Lower lobe of right lung (tissue), 2 donors: ENCODE data around the gene TMEM132C. TPM values are rescaled to one million over a fixed set of nuclear protein-coding genes. Genes with fewer than 3 reads are reported as not detected.

Source experiments
- ATAC-seq, 2 donors: fragments of 200-7000 bp; cut with Tn5 transposase; one replicate each; pipeline ENCODE4 v1.9.1; 2020 to 2022; ENCODE audit warnings: mild to moderate bottlenecking in 2 of 2, moderate library complexity in 2 of 2
- DNase-seq: peaks from one replicate; pipeline ENCODE4 v3.0.0-alpha.2; 2020
- H3K27ac ChIP-seq: fragments of 200-600 bp; one replicate; pipeline ENCODE4 v1.8.0; 2022
- H3K27me3 ChIP-seq: fragments of 200-600 bp; one replicate; pipeline ENCODE4 v1.8.0; 2022; ENCODE audit warnings: low read depth
- H3K36me3 ChIP-seq: fragments of 200-600 bp; one replicate; pipeline ENCODE4 v1.8.0; 2022; ENCODE audit warnings: mild to moderate bottlenecking
- H3K4me1 ChIP-seq: fragments of 200-600 bp; one replicate; pipeline ENCODE4 v1.8.0; 2022
- H3K4me3 ChIP-seq: fragments of 200-600 bp; one replicate; pipeline ENCODE4 v1.8.0; 2022; ENCODE audit warnings: mild to moderate bottlenecking
- H3K9me3 ChIP-seq: fragments of 200-600 bp; one replicate; pipeline ENCODE4 v1.8.0; 2022
- CTCF ChIP-seq: fragments of 200-600 bp; IDR thresholded peaks from one replicate; pipeline ENCODE4 v1.8.0; 2022; ENCODE audit warnings: antibody characterized with exemption, mild to moderate bottlenecking
- intact Hi-C: fragments of 100-400 bp; cut with DNase I; formaldehyde crosslinking; loops from one replicate; pipeline ENCODE4 v1.11.0; 2022
- total RNA-seq: library from RNA; stranded (reverse); fragmentation: NEBNext Ultra II Directional; extraction: Animal tissue kit (Norgen Biotek cat#: 25700); gene quantifications from one replicate; pipeline ENCODE4 v1.2.1, GENCODE V29; 2021
- donor health status: DM: no; HTN: yes; CAD: no; lungs with severe emphysema.

TMEM132C gene
- total RNA-seq, 1 donor from 2014 or later: 1.6 TPM

- Histone ChIP-seq H3K27me3 (no peaks in the 10 kb centered on the region), H3K4me3 (no peak overlapping the region), H3K27ac (no peak overlapping the region), H3K9me3 (no peaks in the 10 kb centered on the region), H3K4me1 (no peaks in the 10 kb centered on the region), H3K36me3 (no peaks in the 10 kb centered on the region)
- no peak for TF ChIP-seq CTCF
- intact Hi-C loops: no loop called here
- DNase-seq (no peak), ATAC-seq (no peak)
Observed at GRCh38 chr12:128606051-128606450, 339.1 kb downstream of the TMEM132C start.

GRCh38 chr12:128606538-128606937 lies 339.6 kb downstream of the TMEM132C start:
- TF ChIP-seq CTCF: no peak
- no peaks in the 10 kb centered on the region for H3K9me3 ChIP-seq
- H3K4me1 ChIP-seq: no peaks in the 10 kb centered on the region
- no peaks in the 10 kb centered on the region for H3K27me3 ChIP-seq
- no peak overlapping the region for H3K27ac ChIP-seq
- H3K4me3 ChIP-seq: no peak overlapping the region
- no peak for ATAC-seq
- DNase-seq: no peak
- no peaks in the 10 kb centered on the region for H3K36me3 ChIP-seq
- intact Hi-C loops: no loop called here

GRCh38 chr12:128606970-128607369 lies 340.0 kb downstream of the TMEM132C start:
- Histone ChIP-seq H3K27me3 (no peaks in the 10 kb centered on the region), H3K27ac (no peak overlapping the region), H3K4me3 (no peak overlapping the region), H3K4me1 (no peaks in the 10 kb centered on the region), H3K36me3 (no peaks in the 10 kb centered on the region), H3K9me3 (no peaks in the 10 kb centered on the region)
- intact Hi-C loops: no loop called here
- ATAC-seq (no peak), DNase-seq (no peak)
- TF ChIP-seq CTCF: no peak

- Histone ChIP-seq H3K27ac (no peak overlapping the region), H3K4me1 (no peaks in the 10 kb centered on the region), H3K27me3 (no peaks in the 10 kb centered on the region), H3K4me3 (no peak overlapping the region), H3K9me3 (no peaks in the 10 kb centered on the region), H3K36me3 (no peaks in the 10 kb centered on the region)
- DNase-seq (no peak), ATAC-seq (no peak)
- intact Hi-C loops: no loop called here
- no peak for TF ChIP-seq CTCF
Observed at GRCh38 chr12:128607641-128608040, 340.7 kb downstream of the TMEM132C start.

- no peak for ATAC-seq
- no peak for DNase-seq
- Histone ChIP-seq H3K27ac (no peak overlapping the region), H3K27me3 (no peaks in the 10 kb centered on the region), H3K9me3 (no peaks in the 10 kb centered on the region), H3K4me1 (no peaks in the 10 kb centered on the region), H3K36me3 (no peaks in the 10 kb centered on the region), H3K4me3 (no peak overlapping the region)
- intact Hi-C loops: no loop called here
- TF ChIP-seq CTCF: no peak
Observed at GRCh38 chr12:128609861-128610260, 342.9 kb downstream of the TMEM132C start.

- no peak for TF ChIP-seq CTCF
- Histone ChIP-seq H3K9me3 (no peaks in the 10 kb centered on the region), H3K36me3 (no peaks in the 10 kb centered on the region), H3K27me3 (no peaks in the 10 kb centered on the region), H3K4me3 (no peak overlapping the region), H3K27ac (no peak overlapping the region), H3K4me1 (no peaks in the 10 kb centered on the region)
- DNase-seq: no peak
- intact Hi-C loops: no loop called here
- no peak for ATAC-seq
Observed at GRCh38 chr12:128611736-128612135, 344.8 kb downstream of the TMEM132C start.
